GM21526 (cell line): Measurements from ENCODE around the gene OR9A4.
A peak's percentile ranks its signal among the peaks of the same experiment; 100 is the strongest.
"Not testable (repeated sequence)": the region's sequence is repeated elsewhere in the genome, so short reads cannot be mapped to it uniquely, and the experiment has no call there.

Experiments
- ATAC-seq: cut with Tn5 transposase; IDR thresholded peaks from one replicate; pipeline ENCODE4 v1.9.1; 2021; ENCODE audit warnings: moderate library complexity; ENCODE audit not compliant: unreplicated experiment, low FRiP score

OR9A4 gene, protein sequence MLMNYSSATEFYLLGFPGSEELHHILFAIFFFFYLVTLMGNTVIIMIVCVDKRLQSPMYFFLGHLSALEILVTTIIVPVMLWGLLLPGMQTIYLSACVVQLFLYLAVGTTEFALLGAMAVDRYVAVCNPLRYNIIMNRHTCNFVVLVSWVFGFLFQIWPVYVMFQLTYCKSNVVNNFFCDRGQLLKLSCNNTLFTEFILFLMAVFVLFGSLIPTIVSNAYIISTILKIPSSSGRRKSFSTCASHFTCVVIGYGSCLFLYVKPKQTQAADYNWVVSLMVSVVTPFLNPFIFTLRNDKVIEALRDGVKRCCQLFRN

DNA sequence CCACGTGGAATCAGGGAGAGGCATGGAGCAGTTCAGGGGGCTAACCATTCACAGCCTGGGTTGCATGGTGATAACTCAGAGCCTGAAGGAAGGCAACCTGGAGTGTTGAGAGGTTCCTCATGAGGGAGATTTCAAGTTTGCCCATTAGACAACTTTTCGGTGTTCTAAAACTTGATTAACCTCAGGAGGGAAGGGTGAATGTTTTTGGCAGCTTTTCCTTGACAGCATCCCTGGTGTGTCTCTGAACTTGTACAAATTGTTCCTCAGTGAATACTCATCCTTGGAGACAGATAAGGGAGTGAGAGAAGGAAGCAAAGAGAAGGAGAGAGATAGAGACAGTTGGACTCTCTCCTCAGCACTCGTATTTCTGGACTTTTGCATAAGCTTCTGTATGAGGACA lies at the start of gene OR9A4:
TSS of gene OR9A4 (plus strand) at position 301 of the 400 bp plus-strand sequence. CDS start 2,477 bp downstream, outside the sequence.
- no peak for ATAC-seq

DNA sequence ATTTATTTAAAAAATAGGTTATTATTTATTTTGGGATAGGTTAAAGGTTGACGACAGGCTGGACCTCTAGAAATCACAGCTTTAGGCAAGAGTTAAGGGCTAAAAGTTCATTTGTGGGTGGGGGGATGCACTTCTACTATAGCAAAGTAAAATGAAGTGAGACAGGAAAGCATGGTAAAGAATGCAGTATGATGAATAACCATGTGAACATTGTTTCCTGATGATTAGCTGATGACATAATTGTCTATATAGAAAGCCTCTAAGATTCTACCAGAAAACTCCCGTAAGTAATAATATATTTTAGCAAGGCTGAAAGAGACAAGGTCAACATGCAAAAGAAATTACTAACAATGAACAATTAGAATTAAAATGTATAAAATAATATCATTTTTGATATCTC lies 49.2 kb upstream of the OR9A4 start:
- ATAC-seq: no peak

DNA sequence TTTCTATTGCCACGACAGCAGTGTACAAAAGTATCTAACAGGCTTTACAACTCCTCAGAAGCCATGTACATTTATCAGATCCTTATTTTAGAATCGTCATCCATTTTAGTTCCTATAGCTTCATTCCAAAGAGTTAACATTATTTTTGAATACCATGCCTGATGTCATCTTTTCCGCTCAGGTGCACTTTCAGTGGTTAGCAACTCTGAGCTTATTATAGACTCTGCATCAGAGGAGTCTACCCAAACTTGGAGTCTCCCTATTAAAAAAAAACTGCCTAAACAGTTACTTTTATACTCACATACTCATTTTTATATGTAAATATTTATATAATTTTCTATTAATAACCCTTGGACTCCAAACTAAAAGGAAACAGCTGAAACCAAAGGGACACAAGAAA lies 43.3 kb upstream of the OR9A4 start:
- no peak for ATAC-seq

DNA sequence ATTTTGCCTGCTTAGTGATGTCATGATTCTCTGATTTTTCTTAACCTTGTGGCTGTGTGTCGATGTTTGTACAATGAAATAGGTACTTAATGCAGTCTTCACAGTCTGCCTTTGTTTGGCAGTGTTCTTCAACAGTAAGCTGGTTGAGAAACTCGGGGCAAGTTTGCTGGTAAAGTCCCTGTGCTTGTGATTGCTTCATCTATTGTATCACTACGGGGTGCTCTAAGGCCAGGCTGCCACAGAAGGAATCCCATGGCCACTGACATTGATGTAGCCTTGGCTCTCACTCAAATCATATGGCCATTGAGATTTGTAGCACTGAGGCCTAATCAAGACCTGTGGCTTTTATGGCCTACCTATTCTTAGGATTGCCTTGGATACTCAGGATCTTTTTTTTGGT lies 41.4 kb upstream of the OR9A4 start:
- no peak for ATAC-seq

DNA sequence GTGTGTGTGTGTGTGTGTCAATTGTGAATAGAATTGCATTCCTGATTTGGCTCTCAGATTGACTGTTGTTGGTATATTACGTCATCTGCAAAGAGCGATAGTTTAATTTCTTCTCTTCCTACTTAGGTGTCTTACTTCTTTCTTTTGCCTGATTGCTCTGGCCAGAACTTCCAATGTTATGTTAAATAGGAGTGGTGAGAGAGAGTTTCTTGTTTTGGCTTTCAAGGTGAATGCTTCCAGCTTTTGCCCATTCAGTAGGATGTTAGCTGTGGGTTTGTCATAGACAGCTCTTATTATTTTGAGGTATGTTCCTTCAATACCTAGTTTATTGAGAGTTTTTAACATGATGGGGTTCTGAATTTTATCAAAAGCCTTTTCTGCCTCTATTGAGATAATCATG lies 40.7 kb upstream of the OR9A4 start:
- no peak for ATAC-seq

DNA sequence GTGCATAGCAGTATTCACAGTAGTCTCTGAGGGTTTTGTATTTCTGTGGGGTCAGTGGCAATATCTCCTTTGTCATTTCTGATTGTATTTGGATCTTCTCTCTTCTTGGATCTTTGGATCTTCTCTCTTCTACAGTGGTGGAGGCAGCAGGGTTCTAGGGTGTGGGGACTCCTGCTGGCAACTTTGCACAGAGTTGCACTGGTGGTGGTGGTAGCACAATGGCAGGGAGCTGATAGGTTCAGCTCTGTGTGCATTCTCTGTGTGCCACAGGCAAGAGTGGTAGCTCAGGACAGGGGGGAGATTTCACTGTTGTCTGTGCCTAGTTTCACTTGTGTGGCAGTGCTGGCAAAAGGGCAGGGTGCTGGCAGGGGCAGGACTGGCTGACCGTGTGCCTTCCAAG lies 39.8 kb upstream of the OR9A4 start:
- no peak for ATAC-seq

DNA sequence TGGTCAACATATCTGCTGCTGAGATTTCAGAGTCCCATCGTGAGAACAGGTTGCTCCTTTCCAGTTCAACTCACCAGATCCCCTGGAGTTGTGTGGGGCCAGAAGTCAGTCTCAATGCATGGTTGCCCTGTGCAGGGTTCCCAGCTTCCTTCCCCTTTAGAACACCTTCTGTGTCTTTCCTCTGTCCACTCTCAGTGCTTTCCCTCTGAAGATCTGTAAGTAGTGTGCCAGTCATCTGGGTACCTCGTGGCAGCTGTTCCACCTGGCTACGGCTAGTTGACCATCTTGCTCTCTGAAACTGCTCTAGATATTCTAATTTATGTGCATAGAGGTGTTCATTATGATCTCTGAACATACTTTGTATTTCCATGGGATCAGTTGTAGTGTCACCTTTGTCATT lies 38.8 kb upstream of the OR9A4 start:
- no peak for ATAC-seq

DNA sequence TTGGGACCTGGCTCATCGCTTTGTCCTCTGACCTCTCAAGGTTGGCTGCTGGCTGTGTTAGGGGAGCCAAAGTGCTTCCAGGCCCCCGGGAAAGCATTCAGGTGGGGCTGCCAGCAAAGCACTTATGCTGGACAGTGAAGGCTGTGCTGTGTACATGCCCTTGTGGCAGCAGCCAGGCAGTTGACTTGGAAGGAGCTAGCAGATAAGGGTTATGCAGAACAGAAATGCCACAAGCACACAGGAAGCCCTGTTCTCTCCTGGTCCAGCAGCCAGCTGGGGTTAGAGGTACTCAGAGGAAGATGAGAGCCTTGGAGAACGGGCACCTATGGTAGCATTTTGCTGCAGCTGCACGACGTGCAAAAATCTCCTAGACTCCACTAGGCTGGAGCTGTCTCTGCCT lies 35.2 kb upstream of the OR9A4 start:
- ATAC-seq: no peak

DNA sequence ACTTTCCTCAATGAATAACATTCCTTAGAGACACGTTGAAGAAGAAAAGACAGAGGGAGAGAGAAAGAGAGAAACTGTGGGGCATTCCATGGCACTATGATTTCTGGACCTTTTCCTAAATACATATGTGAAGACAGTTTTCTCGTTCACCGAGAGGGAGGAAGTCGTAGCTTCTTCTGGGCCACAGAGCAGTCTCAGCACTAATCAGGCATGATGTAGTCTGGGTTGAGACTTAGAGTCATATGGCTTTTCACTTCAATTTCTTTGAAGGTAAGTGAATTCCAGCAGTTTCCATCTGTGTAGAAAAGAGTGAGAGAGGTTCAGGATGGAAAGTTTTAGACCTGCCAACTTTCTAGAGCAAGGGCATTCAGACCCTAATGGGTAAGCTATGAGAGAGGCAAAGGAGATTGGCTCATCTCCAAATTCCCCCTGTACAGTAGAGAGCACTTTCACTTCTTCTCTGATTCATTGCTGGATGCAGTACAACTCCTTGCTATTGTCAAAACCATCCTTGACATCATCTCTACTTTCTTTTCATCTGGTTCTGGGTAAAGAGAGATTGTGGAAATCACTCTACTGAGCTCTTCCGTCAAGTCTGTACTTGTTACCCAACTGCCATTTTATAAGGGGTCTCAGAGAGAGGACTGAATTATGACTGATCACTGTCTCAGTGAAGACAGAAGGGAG lies 31.5 kb upstream of the OR9A4 start:
- ATAC-seq: peak; percentile 83

DNA sequence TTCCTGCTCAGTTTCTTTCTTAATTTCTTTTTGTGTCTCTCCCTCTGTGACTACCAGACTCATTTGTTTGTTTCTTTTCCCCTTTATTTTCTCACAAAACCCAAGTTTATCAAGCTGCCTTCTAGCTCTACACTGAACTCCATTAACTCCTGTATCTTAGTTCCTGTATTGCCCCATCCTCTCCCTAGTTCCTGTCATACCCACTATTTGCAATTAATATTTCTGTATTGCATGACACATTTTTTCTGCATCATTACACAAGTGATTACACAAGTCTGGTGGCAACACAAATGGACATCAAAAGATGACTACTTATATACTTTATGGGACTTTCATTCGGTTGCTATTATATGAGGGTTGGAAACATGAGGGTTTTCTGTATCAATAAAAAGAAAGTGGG lies 26.9 kb upstream of the OR9A4 start:
- ATAC-seq: no peak

DNA sequence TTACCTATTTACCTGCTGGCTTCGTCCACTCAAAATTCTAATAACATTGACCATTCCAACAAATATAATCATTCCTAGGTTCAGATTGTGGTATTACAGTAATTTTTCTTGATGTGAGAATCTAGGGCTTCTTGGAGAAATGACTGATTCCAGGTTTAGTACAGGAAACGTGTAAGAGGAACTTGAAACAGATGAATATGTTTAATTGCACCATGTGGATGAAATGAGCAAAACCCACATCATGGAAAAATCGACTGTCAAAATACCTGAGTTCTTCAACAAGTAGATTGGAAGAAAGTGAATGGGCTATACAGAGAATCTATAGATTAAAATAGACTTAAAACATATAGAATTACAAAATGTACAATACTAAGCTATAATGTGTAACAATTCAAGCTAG lies 24.9 kb upstream of the OR9A4 start:
- ATAC-seq: no peak

DNA sequence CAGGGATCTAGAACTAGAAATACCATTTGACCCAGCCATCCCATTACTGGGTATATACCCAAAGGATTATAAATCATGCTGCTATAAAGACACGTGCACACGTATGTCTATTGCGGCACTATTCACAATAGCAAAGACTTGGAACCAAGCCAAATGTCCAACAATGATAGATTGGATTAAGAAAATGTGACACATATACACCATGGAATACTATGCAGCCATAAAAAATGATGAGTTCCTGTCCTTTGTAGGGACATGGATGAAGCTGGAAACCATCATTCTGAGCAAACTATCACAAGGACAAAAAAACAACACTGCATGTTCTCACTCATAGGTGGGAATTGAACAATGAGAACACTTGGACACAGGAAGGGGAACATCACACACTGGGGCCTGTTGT lies 16.8 kb upstream of the OR9A4 start:
- ATAC-seq: not testable (repeated sequence)

DNA sequence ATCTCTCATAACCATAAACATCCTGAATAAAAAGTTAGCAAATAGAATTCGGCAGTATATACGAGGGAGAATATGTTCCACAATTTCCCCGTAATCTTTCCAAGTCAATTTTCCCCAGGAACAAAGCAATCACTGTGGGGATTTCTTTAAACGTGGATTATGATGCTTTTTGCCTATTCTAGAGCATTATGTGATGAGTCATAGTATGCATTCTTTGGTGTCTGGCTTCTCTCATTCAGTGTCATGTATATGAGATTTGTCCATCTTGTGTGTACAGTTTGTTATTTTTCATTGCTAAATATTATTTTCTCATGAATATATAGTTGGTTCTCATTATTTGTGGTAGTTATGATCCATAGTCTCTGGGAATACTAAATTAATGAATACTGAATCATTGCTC lies 9.9 kb upstream of the OR9A4 start:
- ATAC-seq: no peak

DNA sequence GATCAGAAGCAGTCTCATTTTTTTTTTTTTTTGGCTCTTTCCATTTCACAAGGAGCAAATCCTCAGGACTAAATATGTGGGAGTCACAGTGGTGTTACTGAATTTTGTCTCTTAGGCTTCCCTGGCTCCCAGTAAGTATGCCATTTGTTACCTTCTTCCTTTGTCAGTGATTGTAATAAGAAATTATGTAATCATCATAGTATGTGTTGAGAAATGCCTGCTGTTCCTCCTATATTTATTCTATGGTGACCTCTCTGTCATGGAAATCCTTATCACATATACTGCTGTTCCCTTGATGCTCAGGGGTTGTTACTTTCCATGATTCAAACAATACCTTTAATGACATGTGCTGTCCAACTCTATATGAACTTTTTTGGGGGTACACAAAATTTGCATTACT lies 4.8 kb upstream of the OR9A4 start:
- no peak for ATAC-seq

DNA sequence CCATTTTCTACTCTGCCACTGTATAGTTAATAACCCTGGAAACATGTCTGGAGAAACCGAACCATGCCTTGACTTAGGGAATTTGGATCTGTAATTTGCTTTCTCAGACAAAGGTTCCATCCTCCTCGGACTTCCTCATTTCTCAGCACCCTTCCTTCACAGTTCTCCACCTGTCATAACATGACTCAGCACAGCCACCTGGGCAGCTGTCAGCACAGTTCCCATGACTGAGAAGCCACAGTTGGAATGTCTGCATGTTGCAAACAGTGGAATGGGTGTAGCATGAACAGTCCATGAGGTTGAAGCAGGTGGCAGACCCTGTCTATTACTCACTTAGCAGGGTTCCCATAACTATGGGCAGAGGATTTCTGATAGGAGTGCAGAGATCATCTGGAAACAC lies 634 bp upstream of the OR9A4 start:
- ATAC-seq: no peak

DNA sequence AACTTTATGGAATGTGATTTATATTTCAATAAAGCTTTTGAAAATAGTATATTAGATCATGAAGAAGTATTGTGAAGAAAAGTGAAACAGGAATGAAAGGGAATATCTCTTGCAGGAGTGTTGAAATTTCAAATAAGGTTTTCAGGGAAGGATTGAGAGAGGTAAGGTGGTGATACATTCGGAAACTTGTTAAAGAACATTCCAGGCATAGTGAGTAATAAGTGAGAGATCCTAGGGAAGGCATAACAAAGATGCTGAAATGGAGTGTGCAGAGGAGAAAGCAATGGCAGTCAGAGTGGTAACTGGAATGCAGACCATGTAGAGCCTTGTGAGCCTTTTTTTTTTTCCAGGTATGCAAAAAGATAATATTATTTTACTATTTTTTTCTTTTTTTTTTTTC lies 4.1 kb downstream of the OR9A4 start:
- ATAC-seq: no peak

DNA sequence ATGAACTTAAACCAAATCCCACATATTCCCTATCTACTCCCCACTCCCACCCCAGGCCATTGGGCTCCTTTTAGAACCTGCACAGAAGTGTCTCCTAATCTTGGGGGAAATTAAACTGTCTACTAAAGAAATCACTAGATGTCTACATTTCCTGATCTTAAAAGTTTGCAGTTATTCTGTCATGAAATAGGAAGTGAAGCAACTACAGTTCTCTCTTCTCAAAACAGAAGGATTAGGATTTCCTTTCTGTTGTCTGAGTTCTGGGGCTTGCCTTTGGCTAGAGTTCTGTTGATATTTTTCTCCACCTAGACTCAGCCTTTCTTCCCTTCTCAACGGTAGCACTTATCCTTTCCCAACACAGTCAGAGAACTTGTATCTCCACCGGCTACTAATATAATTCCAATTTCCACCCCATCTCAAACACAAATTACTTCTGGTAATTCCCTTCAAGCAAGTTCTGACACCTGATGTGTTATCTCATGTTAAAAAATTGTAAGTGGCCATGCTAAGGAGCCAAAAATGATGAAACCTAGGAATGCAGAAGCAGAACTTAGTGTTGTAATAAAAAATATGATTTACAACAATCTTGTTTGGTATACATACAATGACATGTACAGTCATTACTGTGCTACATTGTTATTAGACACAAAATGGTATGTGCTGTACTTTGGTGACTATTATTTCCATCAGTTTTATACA lies 12.1 kb downstream of the OR9A4 start:
- ATAC-seq: no peak

DNA sequence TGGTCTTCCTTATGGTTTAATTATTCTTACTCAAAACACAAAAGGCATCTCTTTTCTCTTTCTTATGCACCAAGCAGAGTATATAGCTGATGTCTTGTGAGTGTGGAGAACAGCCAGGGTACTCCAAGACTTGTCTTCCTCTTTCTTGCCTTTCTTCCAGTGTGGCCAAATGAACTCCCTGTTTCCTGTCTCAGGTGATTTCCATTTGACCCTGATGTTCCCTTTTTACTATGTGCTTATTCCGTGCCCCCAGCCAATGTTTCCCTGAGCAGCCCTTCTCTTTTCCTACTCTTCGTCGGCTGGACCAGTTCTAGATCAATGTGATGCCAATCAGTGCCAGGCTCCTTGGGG lies 12.6 kb downstream of the OR9A4 start:
- ATAC-seq: no peak

DNA sequence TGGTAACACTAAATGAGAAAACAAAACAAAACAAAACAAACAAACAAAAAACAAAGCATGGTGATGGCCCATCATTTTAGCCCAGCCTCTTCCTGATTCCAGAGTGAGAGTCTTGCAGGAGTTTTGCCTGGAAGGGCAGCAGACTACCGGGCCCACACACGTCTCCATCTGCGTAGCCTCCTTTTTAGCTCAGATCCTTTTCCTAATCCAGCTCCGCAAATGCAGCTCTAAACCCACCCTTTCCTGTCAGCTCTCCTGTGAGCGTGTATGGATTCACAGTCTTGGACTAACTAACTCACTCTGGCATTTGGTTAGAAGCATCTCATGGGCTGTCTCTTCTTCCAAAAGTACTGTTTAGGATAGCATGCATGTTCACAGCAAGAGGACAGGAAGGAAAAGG lies 14.0 kb downstream of the OR9A4 start:
- ATAC-seq: no peak

DNA sequence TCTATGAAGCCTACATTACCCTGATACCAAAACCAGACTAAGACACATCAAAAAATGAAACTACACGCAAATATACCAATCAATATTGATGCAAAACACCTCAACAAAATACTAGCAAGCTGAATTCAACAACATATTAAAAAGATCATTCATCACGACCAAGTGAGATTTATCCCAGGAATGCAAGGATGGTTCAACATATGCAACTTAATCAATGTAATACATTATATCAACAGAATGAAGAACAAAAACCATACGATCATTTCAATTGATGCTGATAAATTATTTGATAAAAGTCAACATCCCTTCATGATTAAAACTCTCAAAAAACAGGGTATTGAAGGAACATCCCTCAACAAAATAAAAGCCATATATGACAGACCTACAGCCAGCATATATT lies 24.9 kb downstream of the OR9A4 start:
- no peak for ATAC-seq

DNA sequence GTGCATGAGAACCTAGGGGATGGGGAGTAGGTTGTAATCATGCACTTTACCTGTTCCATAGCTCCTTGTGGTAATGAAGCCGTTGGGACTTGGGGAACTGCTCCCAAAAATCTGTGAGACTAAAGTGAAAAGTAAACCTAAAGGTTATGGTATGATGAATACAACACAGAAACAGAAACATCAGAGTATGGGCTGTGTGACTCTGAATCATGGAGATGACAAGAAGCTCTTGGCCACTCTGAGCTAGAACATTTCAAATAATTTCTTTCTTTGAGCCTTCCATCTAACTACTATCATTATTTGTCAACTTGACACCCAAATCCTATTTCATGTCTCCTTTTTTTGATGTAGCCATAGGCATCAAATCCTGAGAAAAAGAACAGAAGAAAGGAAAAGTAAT lies 27.6 kb downstream of the OR9A4 start:
- no peak for ATAC-seq

DNA sequence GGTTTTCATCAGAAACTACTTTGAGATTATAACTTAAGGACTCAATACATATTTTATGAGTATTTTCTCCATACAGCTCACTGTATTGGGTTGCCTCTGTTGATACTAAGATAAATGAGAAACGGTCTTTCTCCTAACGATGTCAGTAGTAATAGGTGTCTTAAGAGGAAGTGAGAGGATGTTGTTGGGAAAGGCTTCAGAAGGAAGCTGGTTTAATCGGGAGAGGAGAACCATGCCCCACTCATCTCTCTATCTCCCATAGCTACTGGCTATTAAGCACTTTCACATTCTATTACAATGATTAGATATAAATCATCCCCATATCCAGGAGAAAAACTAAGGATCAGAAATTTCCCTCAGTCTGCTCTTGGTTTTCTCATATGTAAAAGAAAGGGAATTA lies 28.6 kb downstream of the OR9A4 start:
- no peak for ATAC-seq
